Astrocyte of the cerebellum (primary cell): ENCODE measurements around the gene SPAG7.

Experiments
- DNase-seq: peaks from one replicate; pipeline ENCODE4 v3.0.0-alpha.2; 2011; ENCODE audit warnings: low read depth
- H3K4me3 ChIP-seq: 2 replicates; pipeline ENCODE4 v1.5.1; 2011; ENCODE audit warnings: mild to moderate bottlenecking, low read depth, low read length, moderate library complexity
- in situ Hi-C: cut with HindIII; loops from 2 replicates; pipeline ENCODE4 v1.10.0; 2017; ENCODE audit warnings: low sequenced_read_pairs
- TF ChIP-seq, protein P1 (sequence below): IDR thresholded peaks from 2 replicates; pipeline ENCODE4 v1.5.1; 2012; ENCODE audit warnings: low read length, low read depth, moderate library complexity, mild to moderate bottlenecking; ENCODE audit errors: missing control alignments

Gene SPAG7

DNA sequence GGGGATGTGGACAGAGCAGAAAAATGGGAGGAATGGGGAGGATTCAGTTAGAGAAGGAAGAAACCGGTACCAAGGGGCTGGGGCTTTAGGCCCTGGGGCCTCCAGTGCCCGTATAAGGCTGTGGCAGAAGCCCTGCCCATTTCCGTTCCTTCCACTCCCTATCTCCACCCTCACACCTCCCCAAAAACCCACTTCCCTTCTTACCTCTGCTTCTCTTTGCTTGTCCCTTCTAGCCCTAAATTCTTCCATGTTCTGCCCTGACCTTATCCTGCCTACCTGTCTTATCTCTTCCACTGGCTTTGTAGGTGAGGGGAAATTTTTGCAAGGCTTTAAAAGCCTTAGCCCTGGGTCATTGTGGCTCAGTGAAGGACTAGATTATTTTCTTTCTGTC is 23.5 kb downstream of the SPAG7 start:
- H3K4me3 ChIP-seq, result no peak overlapping the region
- in situ Hi-C loops, result no loop called here
- no peak for DNase-seq
- TF ChIP-seq, protein P1, sequence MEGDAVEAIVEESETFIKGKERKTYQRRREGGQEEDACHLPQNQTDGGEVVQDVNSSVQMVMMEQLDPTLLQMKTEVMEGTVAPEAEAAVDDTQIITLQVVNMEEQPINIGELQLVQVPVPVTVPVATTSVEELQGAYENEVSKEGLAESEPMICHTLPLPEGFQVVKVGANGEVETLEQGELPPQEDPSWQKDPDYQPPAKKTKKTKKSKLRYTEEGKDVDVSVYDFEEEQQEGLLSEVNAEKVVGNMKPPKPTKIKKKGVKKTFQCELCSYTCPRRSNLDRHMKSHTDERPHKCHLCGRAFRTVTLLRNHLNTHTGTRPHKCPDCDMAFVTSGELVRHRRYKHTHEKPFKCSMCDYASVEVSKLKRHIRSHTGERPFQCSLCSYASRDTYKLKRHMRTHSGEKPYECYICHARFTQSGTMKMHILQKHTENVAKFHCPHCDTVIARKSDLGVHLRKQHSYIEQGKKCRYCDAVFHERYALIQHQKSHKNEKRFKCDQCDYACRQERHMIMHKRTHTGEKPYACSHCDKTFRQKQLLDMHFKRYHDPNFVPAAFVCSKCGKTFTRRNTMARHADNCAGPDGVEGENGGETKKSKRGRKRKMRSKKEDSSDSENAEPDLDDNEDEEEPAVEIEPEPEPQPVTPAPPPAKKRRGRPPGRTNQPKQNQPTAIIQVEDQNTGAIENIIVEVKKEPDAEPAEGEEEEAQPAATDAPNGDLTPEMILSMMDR, result no peak

DNA sequence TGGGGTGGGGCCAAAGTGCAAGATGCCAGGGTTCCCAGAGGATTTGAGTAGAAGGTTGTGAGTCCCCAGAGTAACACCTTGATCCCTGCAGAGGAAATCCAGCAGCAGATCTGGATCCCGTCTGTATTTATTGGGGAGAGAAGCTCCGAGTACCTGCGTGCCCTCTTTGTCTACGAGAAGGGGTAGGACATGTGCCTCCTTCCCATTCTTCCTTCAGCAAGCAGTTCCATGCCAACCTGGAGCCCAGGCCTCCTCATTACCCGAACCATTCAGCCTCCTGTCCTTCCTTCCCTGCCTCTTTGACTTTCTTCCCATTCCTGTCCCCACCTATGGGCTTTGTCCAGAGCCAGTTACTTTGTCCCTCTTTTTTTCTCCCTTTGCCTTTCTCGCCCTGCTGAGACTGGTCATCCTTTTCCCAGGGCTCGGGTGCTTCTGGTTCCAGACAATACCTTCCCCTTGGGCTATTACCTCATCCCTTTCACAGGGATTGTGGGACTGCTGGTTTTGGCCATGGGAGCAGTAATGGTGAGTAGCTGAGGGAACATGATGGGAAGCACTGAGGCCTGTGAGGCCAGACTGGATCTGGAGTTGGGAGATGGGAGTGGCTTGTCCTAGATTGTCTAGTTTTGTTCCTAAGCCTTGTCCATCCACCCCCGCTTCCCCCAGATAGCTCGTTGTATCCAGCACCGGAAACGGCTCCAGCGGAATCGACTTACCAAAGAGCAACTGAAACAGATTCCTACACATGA is 24.7 kb downstream of the SPAG7 start:
- TF ChIP-seq, protein P1, result no peak
- no peak overlapping the region for H3K4me3 ChIP-seq
- in situ Hi-C loops, result no loop called here
- DNase-seq, result no peak

DNA sequence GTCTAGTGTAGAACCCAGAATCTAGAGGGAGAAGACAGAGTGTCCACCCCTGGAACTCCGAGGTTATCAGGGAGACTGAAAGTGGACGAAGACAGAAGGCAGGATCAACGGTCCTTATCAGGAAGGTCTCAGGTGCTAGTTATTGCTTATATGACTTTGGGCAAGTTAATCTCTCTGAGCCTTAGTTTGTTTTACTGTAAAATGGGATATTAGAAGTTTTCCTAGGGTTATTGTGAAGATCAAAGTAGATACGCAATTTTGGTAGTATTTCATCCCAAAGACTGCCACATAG is 26.4 kb downstream of the SPAG7 start:
- in situ Hi-C loops, result no loop called here
- DNase-seq, result no peak
- TF ChIP-seq, protein P1, result no peak
- H3K4me3 ChIP-seq, result peak overlapping the region; percentile 83

DNA sequence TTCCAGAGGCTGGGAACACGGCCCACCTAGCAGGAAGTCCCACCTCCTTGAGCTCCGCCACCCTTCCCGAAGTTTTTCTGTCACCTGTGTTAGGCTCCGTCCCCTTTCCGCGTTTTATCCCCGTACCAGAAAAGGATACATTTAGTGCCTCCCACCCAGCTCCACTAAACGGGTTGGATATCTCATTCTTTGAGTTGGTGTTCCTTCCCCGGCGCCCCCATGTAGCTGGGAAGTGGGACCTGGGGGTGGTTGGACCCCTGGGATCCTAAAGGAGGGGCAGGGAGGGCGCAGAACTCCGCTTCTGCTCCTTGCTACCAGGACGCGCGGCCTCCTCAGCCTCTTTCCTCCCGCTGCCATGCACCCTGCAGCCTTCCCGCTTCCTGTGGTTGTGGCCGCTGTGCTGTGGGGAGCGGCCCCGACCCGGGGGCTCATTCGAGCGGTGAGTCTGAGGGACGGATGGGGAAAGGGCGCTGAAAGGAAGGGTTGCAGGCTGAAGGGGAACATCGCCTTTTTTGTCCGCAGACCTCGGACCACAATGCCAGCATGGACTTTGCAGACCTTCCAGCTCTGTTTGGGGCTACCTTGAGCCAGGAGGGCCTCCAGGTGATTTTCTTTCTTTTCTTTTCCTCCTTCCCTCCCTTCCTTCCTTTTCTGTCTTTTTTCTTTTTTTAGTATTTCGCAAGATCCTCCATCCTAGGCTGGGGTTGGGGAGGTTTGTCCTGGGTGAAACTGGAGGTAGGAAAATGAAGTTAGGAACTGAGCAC is 26.9 kb downstream of the SPAG7 start:
- in situ Hi-C loops, result no loop called here
- no peak for DNase-seq
- TF ChIP-seq, protein P1, result no peak
- peak overlapping the region; percentile 83 for H3K4me3 ChIP-seq

- DNase-seq, result peak; percentile 100
- peak within 1 kb of the TSS; percentile 83 for H3K4me3 ChIP-seq
- in situ Hi-C loops, result no loop called here
- TF ChIP-seq, protein P1, result no peak
Measured at GRCh38 chr17:4939796-4940554, 27.6 kb downstream of the SPAG7 start, which contains the start of the genes RNF167 and SLC25A11. Gene RNF167, plus strand, starts transcription at chr17:4940268. Its CDS starts 642 bp downstream, at chr17:4940910. Gene SLC25A11, minus strand, starts transcription at chr17:4940046. Its CDS starts 136 bp downstream, at chr17:4939910.

- in situ Hi-C loops, result no loop called here
- H3K4me3 ChIP-seq, result peak overlapping the region; percentile 83
- DNase-seq, result no peak
- TF ChIP-seq, protein P1, result no peak
Measured at GRCh38 chr17:4939546-4939795, 28.1 kb downstream of the SPAG7 start.
